Stimulated activated CD4-positive, alpha-beta T cell treated with anti-CD3 and anti-CD28 coated beads, TNF-alpha, amount 100 ng/mL, for 1 hour (primary cell): Measurements from ENCODE around the gene SMIM44.
"Not testable (repeated sequence)": the region's sequence is repeated elsewhere in the genome, so short reads cannot be mapped to it uniquely, and the experiment has no call there.

Source experiments
- DNase-seq, 3 donors: peaks; one replicate each; pipeline ENCODE4 v3.0.0-alpha.2; 2020; ENCODE audit warnings: low read depth in 3 of 3, low spot score in 1 of 3

SMIM44 gene

DNA sequence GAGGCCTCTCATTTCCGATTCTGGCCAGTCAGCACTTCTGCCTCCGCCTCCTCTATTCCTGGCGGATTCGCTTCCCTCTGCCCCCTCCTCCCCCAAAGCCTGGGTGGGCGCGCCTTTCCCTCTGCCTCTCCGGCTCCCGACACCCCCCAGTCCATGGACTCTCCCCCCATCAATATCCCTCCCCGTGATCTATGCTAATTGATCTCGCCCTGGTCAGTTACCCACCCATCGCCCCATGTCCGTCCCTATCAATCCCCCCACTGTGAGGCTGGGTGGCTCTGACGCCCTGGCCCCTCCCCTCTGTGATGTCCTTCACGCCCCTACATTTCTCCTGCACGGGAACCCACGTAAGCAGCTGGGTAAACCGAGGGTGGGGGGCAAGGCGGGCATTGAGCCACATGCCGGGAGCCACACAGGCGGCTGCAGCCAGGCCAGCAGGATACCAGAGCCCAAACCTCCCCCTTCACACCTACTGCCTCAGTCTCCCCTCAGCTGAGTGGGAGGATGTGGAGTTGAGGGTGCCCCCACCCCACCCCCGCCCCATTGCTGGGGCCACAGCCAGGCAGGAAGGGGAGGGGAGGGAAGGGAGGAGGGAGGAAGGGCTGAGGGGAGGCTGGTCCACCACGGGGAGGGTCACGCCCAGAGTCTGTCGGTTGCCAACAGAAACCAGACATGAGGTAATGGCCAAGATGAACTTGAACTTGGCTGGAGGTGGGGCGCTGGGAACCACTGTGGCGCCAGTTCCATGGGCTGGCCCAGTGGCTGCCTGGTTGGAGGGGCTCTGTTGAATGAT lies 24.0 kb downstream of the SMIM44 start:
- DNase-seq, result no peak

GRCh38 chr19:3458229-3459088 lies 24.8 kb downstream of the SMIM44 start:
- DNase-seq, result no peak

- DNase-seq, result no peak
Measured at GRCh38 chr19:3457528-3458228, 25.6 kb downstream of the SMIM44 start.

DNA sequence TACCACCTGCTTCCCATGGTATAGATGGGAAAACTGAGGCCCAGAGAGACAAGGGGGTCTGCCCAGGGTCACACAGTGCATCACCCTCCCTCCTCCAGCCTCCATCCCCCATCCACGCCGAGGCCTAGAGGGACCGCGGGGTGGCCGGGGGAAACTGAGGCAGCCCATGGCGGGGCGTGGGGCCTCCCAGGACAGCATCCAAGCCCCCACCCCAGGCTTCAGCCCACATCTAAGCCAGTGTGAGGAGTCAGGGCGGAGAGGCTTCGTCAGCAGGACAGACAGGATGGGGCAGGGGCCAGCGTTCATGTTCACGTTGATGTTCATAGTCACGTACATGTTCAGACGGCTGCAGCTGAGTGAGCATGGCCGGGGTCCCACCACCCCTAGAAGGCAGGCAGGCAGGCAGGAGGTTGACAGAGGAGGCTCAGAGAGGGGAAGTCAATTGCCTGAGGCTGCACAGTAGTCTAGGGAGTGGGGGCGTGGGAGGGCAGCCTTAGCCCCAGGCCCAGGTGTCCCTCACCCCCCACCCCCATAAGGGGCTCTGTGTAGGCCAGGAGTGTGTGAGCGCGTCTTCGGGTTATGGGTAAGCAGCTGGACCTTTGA lies 26.2 kb downstream of the SMIM44 start:
- DNase-seq, result no peak

GRCh38 chr19:3455960-3456601 lies 27.2 kb downstream of the SMIM44 start:
- no peak for DNase-seq

DNA sequence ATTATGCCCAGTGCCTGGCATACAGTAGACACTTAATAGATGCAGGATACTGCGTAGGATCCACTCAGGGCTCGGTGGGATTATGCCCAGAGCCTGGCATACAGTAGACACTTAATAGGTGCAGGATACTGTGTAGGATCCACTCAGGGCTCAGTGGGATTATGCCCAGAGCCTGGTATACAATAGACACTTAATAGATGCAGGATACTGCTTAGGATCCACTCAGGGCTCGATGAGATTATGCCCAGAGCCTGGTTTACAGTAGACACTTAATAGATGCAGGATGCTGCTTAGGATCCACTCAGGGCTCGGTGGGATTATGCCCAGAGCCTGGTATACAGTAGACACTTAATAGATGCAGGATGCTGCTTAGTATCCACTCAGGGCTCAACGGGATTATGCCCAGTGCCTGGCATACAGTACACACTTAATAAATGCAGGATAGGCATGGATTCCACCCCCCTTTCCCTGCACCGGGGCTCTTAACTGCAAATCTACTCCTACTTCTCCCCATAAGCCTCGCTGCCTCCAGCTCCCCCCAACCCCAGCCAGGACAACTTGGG lies 27.8 kb downstream of the SMIM44 start:
- DNase-seq, result no peak

- no peak for DNase-seq
Measured at GRCh38 chr19:3454656-3455392, 28.4 kb downstream of the SMIM44 start.

DNA sequence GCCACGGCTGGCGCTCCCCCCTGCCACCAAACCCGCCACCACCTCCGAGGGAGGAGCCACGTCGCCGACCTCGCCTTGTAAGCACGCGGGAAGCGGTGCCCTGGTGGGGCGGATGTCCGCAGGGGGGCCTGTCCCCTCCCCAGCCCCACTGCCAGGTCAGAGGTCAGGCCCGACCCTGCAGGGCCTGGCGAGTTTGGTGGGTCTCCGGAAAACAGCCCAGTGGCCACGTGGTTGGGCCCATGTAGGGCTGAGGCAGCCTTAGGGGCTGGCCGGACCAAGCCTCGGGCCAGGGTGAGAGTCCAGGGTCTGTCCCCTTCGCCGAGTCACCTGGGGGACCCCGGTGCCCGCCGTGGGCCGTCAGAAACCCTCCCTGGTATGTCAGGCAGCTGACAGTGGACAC lies 29.4 kb downstream of the SMIM44 start:
- DNase-seq, result no peak

DNA sequence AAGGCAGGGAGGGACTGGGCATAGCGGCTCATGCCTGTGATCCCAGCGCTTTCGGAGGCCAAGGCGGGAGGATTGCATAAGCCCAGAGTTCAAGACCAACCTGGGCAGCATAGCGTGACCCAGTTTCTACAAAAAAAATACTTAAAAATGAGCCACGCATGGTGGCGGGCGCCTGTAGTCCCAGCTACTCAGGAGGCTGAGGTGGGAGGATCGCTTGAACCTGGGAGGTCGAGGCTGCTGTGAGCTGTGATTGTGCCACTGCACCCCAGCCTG lies 30.4 kb downstream of the SMIM44 start:
- DNase-seq, result not testable (repeated sequence)

GRCh38 chr19:3452171-3452941 lies 30.9 kb downstream of the SMIM44 start:
- DNase-seq, result no peak

DNA sequence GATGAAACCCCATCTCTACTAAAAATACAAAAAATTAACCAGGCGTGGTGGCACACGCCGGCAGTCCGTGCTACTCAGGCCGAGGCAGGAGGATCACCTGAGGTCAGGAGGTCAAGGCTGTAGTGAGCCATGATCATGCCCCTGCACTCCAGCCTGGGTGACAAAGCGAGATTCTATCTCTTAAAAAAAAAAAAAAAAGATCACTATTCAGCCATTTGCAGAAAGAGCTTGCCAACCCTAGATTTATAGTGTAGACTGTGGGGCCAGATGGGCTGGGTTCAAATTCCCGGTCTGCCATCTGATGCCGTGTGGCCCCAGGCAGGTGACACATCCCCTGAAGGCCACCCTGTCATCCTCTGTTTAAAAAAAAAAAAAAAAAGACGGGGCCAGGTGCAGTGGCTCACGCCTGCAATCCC lies 31.8 kb downstream of the SMIM44 start:
- DNase-seq, result no peak

DNA sequence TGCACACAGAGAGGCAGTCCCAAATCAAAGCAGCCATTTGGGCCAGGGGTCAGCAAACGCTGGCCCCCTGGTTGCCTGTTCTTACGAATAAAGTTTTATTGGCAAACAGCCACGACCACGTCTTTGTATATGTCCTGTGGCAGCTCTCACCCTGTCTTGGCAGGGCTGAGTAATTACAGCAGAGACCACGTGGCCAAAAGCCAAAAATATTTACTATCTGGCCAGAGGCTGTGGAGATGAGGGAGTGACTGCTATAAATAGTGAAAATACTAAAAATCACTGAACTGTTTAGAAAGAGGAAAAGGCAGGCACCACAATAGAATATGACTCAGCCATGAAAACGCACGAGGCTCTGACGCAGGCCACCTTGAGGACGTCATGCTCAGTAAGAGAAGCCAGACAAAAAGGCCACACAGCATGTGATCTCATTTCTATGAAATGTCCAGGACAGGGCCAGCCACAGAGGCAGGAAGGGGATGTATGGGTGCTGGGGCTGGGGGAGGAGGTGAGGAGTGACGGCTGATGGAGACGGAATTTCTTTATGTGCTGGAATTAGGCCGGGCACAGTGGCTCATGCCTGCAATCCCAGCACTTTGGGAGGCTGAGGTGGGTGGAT lies 32.3 kb downstream of the SMIM44 start:
- DNase-seq, result no peak

DNA sequence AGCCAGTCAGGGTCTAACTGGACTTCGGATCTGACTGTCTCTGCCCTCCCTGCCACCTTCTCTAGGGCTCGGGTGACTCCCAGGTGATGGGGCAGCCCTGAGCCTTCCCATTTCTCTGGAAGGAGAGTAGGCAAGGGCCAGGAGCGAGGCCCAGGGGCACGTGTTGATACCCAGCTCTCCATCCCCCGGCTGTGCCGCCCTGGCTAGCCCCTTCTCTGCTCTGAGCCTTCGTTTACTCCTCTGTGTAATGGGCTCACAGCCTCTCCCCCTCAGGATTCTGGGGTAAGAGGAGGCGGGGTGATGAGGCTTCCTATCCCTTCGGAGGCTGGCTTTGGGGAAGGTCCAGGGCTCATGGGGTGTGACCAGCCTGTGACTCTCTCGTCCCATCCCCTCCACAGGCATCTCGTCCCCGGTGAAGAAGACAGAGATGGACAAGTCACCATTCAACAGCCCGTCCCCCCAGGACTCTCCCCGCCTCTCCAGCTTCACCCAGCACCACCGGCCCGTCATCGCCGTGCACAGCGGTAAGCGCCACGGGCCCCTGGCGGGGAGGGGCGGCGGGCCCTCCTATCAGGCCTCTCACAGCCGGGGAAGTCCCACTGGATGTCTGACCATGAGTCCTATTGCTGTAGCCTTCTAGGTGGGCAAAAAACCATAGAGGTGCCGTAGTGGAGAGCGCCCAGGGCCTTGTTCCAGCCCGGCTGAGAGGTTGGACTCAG lies 34.5 kb downstream of the SMIM44 start:
- DNase-seq, result no peak

- not testable (repeated sequence) for DNase-seq
Measured at GRCh38 chr19:3446657-3447056, 36.6 kb downstream of the SMIM44 start.

DNA sequence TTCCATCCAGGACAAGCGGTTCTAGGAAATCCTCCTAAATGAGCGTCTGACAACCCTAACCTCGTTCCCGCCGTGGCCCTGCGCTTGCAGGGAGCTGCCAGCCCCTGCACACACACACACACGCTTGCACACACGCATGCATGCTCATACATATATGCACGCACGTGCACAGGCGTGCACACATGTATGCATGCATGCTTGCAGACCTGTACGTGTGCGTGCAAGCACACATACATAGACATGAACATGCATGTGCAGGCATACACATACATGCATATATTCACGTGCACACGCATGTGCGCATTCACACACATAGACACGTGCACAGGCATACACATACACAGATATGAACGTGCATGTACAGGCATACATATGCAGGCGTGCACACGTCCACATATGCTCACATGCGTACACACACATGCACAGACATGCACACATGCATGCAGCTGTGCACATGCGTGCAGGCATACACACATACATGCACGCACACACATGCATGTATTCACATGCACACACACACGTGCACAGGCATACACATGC lies 38.5 kb downstream of the SMIM44 start:
- DNase-seq, result no peak

- DNase-seq, result no peak
Measured at GRCh38 chr19:3443840-3444694, 39.2 kb downstream of the SMIM44 start.

GRCh38 chr19:3442487-3443071 lies 40.7 kb downstream of the SMIM44 start:
- DNase-seq, result no peak
